ENCODE data around the gene ZNF346. TPM values are rescaled to one million over a fixed set of nuclear protein-coding genes. Genes with fewer than 3 reads are reported as not detected.

ZNF346 gene
- total and polyA plus RNA-seq, 2 of the 13 experiments (the other 11 are each of a cell fraction or from before 2014, with no cell fraction given): 8.6 to 19.4 TPM

DNA sequence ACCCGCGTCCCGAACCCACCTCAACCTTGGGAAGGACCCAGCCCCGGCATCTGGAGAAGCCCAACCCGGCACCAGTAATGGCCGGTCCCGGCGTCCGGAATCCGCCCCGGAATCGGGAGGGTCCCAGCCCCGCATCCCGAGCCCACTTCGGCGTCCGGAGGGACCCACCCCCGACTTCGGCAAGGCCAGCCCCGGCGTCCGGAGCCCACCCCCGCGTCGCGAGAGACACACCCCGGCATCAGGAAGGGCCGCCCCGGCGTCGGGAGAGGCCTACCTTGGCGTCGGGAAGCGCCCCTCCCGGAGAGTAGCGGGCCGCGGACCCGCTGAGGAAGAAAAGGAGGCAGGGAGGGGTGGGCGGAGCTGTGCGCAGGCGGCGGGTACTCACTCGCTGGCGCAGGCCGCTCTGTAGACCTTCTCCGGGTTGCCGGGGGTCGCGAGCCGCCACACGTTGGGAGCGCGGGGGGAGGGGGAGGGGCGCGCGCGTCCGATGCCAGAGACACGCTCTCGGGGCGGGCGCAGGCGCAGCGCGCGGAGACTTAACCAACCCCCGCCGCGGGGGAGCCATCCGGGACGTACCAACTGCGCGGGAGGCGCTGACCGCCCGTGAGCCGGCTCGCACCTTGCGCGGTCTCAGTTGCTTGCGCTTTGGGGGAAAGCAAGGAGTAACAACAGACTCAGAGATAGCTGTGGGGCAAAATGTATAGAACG, 16.1 kb upstream of the ZNF346 start, which contains the start of gene UIMC1 (continued):
- TF ChIP-seq, protein P1, sequence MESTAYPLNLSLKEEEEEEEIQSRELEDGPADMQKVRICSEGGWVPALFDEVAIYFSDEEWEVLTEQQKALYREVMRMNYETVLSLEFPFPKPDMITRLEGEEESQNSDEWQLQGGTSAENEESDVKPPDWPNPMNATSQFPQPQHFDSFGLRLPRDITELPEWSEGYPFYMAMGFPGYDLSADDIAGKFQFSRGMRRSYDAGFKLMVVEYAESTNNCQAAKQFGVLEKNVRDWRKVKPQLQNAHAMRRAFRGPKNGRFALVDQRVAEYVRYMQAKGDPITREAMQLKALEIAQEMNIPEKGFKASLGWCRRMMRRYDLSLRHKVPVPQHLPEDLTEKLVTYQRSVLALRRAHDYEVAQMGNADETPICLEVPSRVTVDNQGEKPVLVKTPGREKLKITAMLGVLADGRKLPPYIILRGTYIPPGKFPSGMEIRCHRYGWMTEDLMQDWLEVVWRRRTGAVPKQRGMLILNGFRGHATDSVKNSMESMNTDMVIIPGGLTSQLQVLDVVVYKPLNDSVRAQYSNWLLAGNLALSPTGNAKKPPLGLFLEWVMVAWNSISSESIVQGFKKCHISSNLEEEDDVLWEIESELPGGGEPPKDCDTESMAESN (CRISPR knock-in tag; conservative IDR thresholded peaks at IDR 0.05): peak; percentile 79; the same call in 1 of the 2 replicates
- TF ChIP-seq SIX1 (CRISPR knock-in tag; IDR thresholded peaks at IDR 0.05; ENCODE audit: borderline replicate concordance) (no peak), SMARCE1 (IDR thresholded peaks at IDR 0.05; ENCODE audit: borderline replicate concordance) (no peak), PRMT3 (CRISPR knock-in tag; IDR thresholded peaks at IDR 0.05; ENCODE audit: borderline replicate concordance, low read depth) (no peak), STAG1 (CRISPR knock-in tag; IDR thresholded peaks at IDR 0.05) (no peak), SMC3 (IDR thresholded peaks at IDR 0.05; ENCODE audit: low read length) (no peak), ZKSCAN5 (CRISPR knock-in tag; IDR thresholded peaks at IDR 0.05) (no peak), SNAI1 (CRISPR knock-in tag; IDR thresholded peaks at IDR 0.05; ENCODE audit: borderline replicate concordance) (peak; percentile 50; the same call in 1 of the 2 replicates), CHD4 (IDR thresholded peaks at IDR 0.05; ENCODE audit: borderline replicate concordance, low read length) (no peak), ZNF329 (CRISPR knock-in tag; IDR thresholded peaks at IDR 0.05; ENCODE audit: low read depth) (no peak; the same call in 1 of the 2 replicates), ZNF331 (CRISPR knock-in tag; IDR thresholded peaks at IDR 0.05) (peak; percentile 72), ZNF138 (CRISPR knock-in tag; IDR thresholded peaks at IDR 0.05; ENCODE audit: low read depth) (0 out of 2 replicates have a peak, but pooled peaks have one; percentile 62), ZNF780A (CRISPR knock-in tag; IDR thresholded peaks at IDR 0.05) (peak; percentile 79; the same call in 1 of the 2 replicates), ZNF562 (CRISPR knock-in tag; IDR thresholded peaks at IDR 0.05; ENCODE audit: borderline replicate concordance) (no peak), ZNF749 (CRISPR knock-in tag; IDR thresholded peaks at IDR 0.05; ENCODE audit: borderline replicate concordance) (no peak; the same call in 1 of the 2 replicates), PAWR (CRISPR knock-in tag; IDR thresholded peaks at IDR 0.05; ENCODE audit: borderline replicate concordance) (no peak), ZFP36L1 (CRISPR knock-in tag; IDR thresholded peaks at IDR 0.05) (no peak)
- TF ChIP-seq, protein P2, sequence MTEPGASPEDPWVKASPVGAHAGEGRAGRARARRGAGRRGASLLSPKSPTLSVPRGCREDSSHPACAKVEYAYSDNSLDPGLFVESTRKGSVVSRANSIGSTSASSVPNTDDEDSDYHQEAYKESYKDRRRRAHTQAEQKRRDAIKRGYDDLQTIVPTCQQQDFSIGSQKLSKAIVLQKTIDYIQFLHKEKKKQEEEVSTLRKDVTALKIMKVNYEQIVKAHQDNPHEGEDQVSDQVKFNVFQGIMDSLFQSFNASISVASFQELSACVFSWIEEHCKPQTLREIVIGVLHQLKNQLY (CRISPR knock-in tag; IDR thresholded peaks at IDR 0.05): no peak
- TF ChIP-seq, protein P3, sequence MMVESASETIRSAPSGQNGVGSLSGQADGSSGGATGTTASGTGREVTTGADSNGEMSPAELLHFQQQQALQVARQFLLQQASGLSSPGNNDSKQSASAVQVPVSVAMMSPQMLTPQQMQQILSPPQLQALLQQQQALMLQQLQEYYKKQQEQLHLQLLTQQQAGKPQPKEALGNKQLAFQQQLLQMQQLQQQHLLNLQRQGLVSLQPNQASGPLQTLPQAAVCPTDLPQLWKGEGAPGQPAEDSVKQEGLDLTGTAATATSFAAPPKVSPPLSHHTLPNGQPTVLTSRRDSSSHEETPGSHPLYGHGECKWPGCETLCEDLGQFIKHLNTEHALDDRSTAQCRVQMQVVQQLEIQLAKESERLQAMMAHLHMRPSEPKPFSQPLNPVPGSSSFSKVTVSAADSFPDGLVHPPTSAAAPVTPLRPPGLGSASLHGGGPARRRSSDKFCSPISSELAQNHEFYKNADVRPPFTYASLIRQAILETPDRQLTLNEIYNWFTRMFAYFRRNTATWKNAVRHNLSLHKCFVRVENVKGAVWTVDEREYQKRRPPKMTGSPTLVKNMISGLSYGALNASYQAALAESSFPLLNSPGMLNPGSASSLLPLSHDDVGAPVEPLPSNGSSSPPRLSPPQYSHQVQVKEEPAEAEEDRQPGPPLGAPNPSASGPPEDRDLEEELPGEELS (CRISPR knock-in tag; IDR thresholded peaks at IDR 0.05): no peak; the same call in 1 of the 2 replicates
- TF ChIP-seq, protein P4, sequence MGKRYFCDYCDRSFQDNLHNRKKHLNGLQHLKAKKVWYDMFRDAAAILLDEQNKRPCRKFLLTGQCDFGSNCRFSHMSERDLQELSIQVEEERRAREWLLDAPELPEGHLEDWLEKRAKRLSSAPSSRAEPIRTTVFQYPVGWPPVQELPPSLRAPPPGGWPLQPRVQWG (CRISPR knock-in tag; IDR thresholded peaks at IDR 0.05; ENCODE audit: borderline replicate concordance, low read depth): no peak
- TF ChIP-seq, protein P5, sequence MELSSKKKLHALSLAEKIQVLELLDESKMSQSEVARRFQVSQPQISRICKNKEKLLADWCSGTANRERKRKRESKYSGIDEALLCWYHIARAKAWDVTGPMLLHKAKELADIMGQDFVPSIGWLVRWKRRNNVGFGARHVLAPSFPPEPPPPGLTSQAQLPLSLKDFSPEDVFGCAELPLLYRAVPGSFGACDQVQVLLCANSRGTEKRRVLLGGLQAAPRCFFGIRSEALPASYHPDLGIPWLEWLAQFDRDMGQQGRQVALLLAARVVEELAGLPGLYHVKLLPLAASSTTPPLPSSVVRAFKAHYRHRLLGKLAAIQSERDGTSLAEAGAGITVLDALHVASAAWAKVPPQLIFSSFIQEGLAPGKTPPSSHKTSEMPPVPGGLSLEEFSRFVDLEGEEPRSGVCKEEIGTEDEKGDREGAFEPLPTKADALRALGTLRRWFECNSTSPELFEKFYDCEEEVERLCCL (CRISPR knock-in tag; IDR thresholded peaks at IDR 0.05; ENCODE audit: borderline replicate concordance): no peak; the same call in 1 of the 2 replicates
- TF ChIP-seq, protein P6, sequence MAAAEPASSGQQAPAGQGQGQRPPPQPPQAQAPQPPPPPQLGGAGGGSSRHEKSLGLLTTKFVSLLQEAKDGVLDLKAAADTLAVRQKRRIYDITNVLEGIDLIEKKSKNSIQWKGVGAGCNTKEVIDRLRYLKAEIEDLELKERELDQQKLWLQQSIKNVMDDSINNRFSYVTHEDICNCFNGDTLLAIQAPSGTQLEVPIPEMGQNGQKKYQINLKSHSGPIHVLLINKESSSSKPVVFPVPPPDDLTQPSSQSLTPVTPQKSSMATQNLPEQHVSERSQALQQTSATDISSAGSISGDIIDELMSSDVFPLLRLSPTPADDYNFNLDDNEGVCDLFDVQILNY (CRISPR knock-in tag; conservative IDR thresholded peaks at IDR 0.05): peak; percentile 76; the same call in 1 of the 2 replicates
